GM12878 (cell line): ENCODE measurements around the gene GLI1. TPM values are rescaled to one million over a fixed set of nuclear protein-coding genes. Genes with fewer than 3 reads are reported as not detected.

Experiments used
- EED ChIP-seq: sonication (generic); IDR thresholded peaks from 2 replicates; pipeline ENCODE4 v1.6.1; 2016; ENCODE audit warnings: antibody characterized with exemption, low read depth
- FOXM1 ChIP-seq: IDR thresholded peaks from 2 replicates; pipeline ENCODE4 v1.6.1; 2012; ENCODE audit warnings: low read depth, mild to moderate bottlenecking, inconsistent platforms, low read length, moderate library complexity
- HCFC1 ChIP-seq: fragments of 150-350 bp; IDR thresholded peaks from 2 replicates; pipeline ENCODE4 v1.6.1; 2014; ENCODE audit warnings: low read length
- HDAC2 ChIP-seq: fragments of 200-600 bp; sonication (generic); IDR thresholded peaks from 2 replicates; pipeline ENCODE4 v1.6.1; 2017
- RB1 ChIP-seq: fragments of 450-650 bp; formaldehyde crosslinking; IDR thresholded peaks from 2 replicates; pipeline ENCODE4 v1.6.1; 2017; ENCODE audit warnings: mild to moderate bottlenecking, borderline replicate concordance
- RUNX3 ChIP-seq: IDR thresholded peaks from 2 replicates; pipeline ENCODE4 v1.6.1; 2012; ENCODE audit warnings: low read length, inconsistent platforms
- TAF1 ChIP-seq: IDR thresholded peaks from 2 replicates; pipeline ENCODE4 v1.6.1; 2011; ENCODE audit warnings: mild to moderate bottlenecking, low read depth, low read length, borderline replicate concordance
- ZNF274 ChIP-seq: IDR thresholded peaks from one replicate; pipeline ENCODE4 v1.8.0; 2011; ENCODE audit not compliant: insufficient read length, insufficient read depth
- polyA plus RNA-seq, 11 experiments: library from polyadenylated mRNA; depleted of rRNA in 4 of 11; unstranded in 6 of 11; stranded (reverse) in 5 of 11; fragments of >200 nt; fragmentation: Nextera tagmentation in 4 of 11; fragmentation: Illumina TruSeq in 1 of 11; extraction: Ambion mirVana in 4 of 11; extraction: Trizol in 1 of 11; gene quantifications; 1 replicate in 1 of 11; 2 replicates in 10 of 11; pipeline versions ENCODE4 v1.2.1 to v1.2.3, GENCODE V29; 2011 to 2016; ENCODE audit warnings: inconsistent platforms in 2 of 11, missing spikeins in 2 of 11, low read depth in 1 of 11
- total RNA-seq, 4 experiments: library from RNA; depleted of rRNA in 3 of 4; stranded (reverse); fragments of >200 nt in 3 of 4; fragmentation: Illumina TruSeq in 1 of 4; extraction: Trizol in 1 of 4; gene quantifications; 2 replicates each; pipeline versions ENCODE4 v1.2.1 to v1.2.3, GENCODE V29; 2013 to 2021
- TF ChIP-seq, protein P1 (sequence below): IDR thresholded peaks from 2 replicates; pipeline ENCODE4 v1.6.1; 2012; ENCODE audit warnings: improper control_type of control experiment, low read depth, low read length; ENCODE audit not compliant: insufficient replicate concordance
- TF ChIP-seq, protein P2 (sequence below): fragments of 450-650 bp; IDR thresholded peaks from 2 replicates; pipeline ENCODE4 v1.6.1; 2016; ENCODE audit warnings: mild to moderate bottlenecking
- TF ChIP-seq, protein P3 (sequence below): fragments of 450-650 bp; formaldehyde crosslinking; IDR thresholded peaks from 2 replicates; pipeline ENCODE4 v1.5.0; 2022; ENCODE audit warnings: mild to moderate bottlenecking, missing genetic modification characterization
- TF ChIP-seq, protein P4 (sequence below): IDR thresholded peaks from 2 replicates; pipeline ENCODE4 v1.6.1; 2011; ENCODE audit warnings: borderline replicate concordance, low read depth, mild to moderate bottlenecking, moderate library complexity, low read length; ENCODE audit not compliant: insufficient read depth, poor library complexity, severe bottlenecking
- TF ChIP-seq, protein P5 (sequence below): IDR thresholded peaks from 2 replicates; pipeline ENCODE4 v1.6.1; 2011; ENCODE audit warnings: mild to moderate bottlenecking, low read depth, low read length, moderate library complexity; ENCODE audit not compliant: insufficient replicate concordance

Gene GLI1
- total and polyA plus RNA-seq, 10 of the 15 experiments (the other 5 are each of a cell fraction or from before 2014, with no cell fraction given) = 0.27 to 1.2 (median 0.49) TPM

DNA sequence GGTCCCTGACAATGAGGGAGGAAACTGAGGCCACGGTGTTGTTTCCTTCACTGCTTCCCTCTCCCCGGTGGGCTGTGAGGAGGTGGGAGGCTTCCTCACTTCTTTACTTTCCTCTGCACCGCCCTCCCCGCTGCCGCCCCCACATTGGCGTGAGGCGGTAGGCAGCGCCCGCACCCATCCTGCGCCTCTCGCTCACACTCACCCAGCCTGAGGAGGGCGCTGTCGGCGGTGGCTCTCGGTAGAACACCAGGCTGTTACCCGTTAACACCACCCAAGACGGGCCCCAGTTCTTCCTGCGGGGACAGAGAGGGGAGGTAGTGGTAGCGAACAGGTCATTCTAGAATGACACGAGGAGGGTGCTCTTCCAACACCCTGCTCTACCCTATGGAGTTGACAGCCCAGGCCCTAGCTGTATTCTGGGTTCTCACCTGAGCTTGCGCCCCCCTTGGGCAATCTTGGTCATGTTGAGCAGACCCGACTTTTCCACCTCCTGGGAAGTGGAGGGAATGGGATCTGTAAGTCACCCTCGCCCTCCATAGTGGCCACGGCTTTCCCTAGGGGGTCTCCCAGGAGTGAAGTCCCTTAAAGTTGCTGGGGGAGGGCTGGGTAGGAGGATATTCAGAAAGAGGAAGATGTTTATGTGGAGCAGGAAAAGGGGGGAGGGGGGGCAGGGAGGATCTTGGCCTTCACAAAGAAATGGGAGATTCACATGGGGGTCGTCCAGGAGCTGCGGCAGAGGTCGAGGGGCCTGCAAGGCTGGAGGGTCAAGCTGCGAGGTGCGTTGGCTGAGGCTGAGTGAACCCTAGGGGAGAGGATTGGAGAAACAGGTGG lies 16.8 kb downstream of the GLI1 start (continued):
- TF ChIP-seq HDAC2 (no peak), RUNX3 (peak; percentile 24; the same call in 1 of the 2 replicates), ZNF274 (no peak), EED (peak; percentile 56; the same call in 1 of the 2 replicates), TAF1 (0 out of 2 replicates have a peak, but pooled peaks have one; percentile 24), RB1 (peak; percentile 52; the same call in 1 of the 2 replicates), HCFC1 (peak; percentile 32; the same call in 1 of the 2 replicates), FOXM1 (peak; percentile 71; the same call in 1 of the 2 replicates)
- TF ChIP-seq, protein P1, sequence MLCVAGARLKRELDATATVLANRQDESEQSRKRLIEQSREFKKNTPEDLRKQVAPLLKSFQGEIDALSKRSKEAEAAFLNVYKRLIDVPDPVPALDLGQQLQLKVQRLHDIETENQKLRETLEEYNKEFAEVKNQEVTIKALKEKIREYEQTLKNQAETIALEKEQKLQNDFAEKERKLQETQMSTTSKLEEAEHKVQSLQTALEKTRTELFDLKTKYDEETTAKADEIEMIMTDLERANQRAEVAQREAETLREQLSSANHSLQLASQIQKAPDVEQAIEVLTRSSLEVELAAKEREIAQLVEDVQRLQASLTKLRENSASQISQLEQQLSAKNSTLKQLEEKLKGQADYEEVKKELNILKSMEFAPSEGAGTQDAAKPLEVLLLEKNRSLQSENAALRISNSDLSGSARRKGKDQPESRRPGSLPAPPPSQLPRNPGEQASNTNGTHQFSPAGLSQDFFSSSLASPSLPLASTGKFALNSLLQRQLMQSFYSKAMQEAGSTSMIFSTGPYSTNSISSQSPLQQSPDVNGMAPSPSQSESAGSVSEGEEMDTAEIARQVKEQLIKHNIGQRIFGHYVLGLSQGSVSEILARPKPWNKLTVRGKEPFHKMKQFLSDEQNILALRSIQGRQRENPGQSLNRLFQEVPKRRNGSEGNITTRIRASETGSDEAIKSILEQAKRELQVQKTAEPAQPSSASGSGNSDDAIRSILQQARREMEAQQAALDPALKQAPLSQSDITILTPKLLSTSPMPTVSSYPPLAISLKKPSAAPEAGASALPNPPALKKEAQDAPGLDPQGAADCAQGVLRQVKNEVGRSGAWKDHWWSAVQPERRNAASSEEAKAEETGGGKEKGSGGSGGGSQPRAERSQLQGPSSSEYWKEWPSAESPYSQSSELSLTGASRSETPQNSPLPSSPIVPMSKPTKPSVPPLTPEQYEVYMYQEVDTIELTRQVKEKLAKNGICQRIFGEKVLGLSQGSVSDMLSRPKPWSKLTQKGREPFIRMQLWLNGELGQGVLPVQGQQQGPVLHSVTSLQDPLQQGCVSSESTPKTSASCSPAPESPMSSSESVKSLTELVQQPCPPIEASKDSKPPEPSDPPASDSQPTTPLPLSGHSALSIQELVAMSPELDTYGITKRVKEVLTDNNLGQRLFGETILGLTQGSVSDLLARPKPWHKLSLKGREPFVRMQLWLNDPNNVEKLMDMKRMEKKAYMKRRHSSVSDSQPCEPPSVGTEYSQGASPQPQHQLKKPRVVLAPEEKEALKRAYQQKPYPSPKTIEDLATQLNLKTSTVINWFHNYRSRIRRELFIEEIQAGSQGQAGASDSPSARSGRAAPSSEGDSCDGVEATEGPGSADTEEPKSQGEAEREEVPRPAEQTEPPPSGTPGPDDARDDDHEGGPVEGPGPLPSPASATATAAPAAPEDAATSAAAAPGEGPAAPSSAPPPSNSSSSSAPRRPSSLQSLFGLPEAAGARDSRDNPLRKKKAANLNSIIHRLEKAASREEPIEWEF = no peak
- TF ChIP-seq, protein P2, sequence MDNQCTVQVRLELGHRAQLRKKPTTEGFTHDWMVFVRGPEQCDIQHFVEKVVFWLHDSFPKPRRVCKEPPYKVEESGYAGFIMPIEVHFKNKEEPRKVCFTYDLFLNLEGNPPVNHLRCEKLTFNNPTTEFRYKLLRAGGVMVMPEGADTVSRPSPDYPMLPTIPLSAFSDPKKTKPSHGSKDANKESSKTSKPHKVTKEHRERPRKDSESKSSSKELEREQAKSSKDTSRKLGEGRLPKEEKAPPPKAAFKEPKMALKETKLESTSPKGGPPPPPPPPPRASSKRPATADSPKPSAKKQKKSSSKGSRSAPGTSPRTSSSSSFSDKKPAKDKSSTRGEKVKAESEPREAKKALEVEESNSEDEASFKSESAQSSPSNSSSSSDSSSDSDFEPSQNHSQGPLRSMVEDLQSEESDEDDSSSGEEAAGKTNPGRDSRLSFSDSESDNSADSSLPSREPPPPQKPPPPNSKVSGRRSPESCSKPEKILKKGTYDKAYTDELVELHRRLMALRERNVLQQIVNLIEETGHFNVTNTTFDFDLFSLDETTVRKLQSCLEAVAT = peak; percentile 64; the same call in 1 of the 2 replicates
- TF ChIP-seq, protein P3, sequence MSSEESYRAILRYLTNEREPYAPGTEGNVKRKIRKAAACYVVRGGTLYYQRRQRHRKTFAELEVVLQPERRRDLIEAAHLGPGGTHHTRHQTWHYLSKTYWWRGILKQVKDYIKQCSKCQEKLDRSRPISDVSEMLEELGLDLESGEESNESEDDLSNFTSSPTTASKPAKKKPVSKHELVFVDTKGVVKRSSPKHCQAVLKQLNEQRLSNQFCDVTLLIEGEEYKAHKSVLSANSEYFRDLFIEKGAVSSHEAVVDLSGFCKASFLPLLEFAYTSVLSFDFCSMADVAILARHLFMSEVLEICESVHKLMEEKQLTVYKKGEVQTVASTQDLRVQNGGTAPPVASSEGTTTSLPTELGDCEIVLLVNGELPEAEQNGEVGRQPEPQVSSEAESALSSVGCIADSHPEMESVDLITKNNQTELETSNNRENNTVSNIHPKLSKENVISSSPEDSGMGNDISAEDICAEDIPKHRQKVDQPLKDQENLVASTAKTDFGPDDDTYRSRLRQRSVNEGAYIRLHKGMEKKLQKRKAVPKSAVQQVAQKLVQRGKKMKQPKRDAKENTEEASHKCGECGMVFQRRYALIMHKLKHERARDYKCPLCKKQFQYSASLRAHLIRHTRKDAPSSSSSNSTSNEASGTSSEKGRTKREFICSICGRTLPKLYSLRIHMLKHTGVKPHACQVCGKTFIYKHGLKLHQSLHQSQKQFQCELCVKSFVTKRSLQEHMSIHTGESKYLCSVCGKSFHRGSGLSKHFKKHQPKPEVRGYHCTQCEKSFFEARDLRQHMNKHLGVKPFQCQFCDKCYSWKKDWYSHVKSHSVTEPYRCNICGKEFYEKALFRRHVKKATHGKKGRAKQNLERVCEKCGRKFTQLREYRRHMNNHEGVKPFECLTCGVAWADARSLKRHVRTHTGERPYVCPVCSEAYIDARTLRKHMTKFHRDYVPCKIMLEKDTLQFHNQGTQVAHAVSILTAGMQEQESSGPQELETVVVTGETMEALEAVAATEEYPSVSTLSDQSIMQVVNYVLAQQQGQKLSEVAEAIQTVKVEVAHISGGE (CRISPR knock-in tag) = no peak
- TF ChIP-seq, protein P4, sequence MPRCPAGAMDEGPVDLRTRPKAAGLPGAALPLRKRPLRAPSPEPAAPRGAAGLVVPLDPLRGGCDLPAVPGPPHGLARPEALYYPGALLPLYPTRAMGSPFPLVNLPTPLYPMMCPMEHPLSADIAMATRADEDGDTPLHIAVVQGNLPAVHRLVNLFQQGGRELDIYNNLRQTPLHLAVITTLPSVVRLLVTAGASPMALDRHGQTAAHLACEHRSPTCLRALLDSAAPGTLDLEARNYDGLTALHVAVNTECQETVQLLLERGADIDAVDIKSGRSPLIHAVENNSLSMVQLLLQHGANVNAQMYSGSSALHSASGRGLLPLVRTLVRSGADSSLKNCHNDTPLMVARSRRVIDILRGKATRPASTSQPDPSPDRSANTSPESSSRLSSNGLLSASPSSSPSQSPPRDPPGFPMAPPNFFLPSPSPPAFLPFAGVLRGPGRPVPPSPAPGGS = no peak
- TF ChIP-seq, protein P5, sequence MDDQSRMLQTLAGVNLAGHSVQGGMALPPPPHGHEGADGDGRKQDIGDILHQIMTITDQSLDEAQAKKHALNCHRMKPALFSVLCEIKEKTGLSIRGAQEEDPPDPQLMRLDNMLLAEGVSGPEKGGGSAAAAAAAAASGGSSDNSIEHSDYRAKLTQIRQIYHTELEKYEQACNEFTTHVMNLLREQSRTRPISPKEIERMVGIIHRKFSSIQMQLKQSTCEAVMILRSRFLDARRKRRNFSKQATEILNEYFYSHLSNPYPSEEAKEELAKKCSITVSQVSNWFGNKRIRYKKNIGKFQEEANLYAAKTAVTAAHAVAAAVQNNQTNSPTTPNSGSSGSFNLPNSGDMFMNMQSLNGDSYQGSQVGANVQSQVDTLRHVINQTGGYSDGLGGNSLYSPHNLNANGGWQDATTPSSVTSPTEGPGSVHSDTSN = no peak
